ENCODE results near the gene MED27. TPM values are rescaled to one million over a fixed set of nuclear protein-coding genes. Genes with fewer than 3 reads are reported as not detected.

Gene MED27
- total RNA-seq, 1 experiment from 2014 or later = 38.4 TPM

GRCh38 chr9:131818089-131818488 is 261.6 kb downstream of the MED27 start:
- H3K27ac ChIP-seq (ENCODE audit: low read length) = no peak overlapping the region
- DNase-seq = no peak
- no peak overlapping the region for H2AFZ ChIP-seq (ENCODE audit: low read length)
- no peaks in the 10 kb centered on the region for H3F3A ChIP-seq (ENCODE audit: low read length, unreplicated experiment)
- H3K36me3 ChIP-seq (ENCODE audit: low read depth, low read length) = no peaks in the 10 kb centered on the region
- TF ChIP-seq EZH2phosphoT487 (IDR thresholded peaks at IDR 0.05; ENCODE audit: borderline replicate concordance, low read length) (no peak), CTCF (conservative IDR thresholded peaks at IDR 0.05; ENCODE audit: low read depth, low read length) (no peak), EZH2 (IDR thresholded peaks at IDR 0.05; ENCODE audit: low read length, unreplicated experiment) (no peak)
- H3K4me1 ChIP-seq (ENCODE audit: insufficient read depth, low read length) = peaks cover 3% of the 10 kb centered on the region; the same call in 1 of the 2 replicates
- no TSS peak for BruUV-seq (replicated peaks)
- no peak for ATAC-seq
- no peaks in the 10 kb centered on the region for H3K79me2 ChIP-seq (ENCODE audit: low read length)
- no peak overlapping the region for H3K9ac ChIP-seq (ENCODE audit: low read length)
- intact Hi-C loops (cut with micrococcal nuclease) = no loop called here
- H3K9me3 ChIP-seq (ENCODE audit: low read length) = no peaks in the 10 kb centered on the region
- no peak overlapping the region for H3K4me3 ChIP-seq (ENCODE audit: low read length)
- H3K27me3 ChIP-seq (ENCODE audit: low read length) = 0 out of 2 replicates have a peak, but pooled peaks cover 4% of the 10 kb centered on the region
- CTCF ChIA-PET = no interaction called here
- no peaks in the 10 kb centered on the region for H3K9me2 ChIP-seq (replicated peaks; ENCODE audit: low read length)
- no peak overlapping the region for H3K4me2 ChIP-seq (ENCODE audit: low read length)
- POLR2A ChIA-PET (ENCODE audit: unreplicated experiment) = no interaction called here
- H4K20me1 ChIP-seq (ENCODE audit: low read length) = no peaks in the 10 kb centered on the region

GRCh38 chr9:131817627-131818026 is 262.0 kb downstream of the MED27 start:
- Histone ChIP-seq H3K27me3 (ENCODE audit: low read length) (0 out of 2 replicates have a peak, but pooled peaks cover 4% of the 10 kb centered on the region), H3K9me3 (ENCODE audit: low read length) (no peaks in the 10 kb centered on the region), H3K4me1 (ENCODE audit: insufficient read depth, low read length) (peaks cover 8% of the 10 kb centered on the region), H4K20me1 (ENCODE audit: low read length) (no peaks in the 10 kb centered on the region), H3K4me3 (ENCODE audit: low read length) (no peak overlapping the region), H3K36me3 (ENCODE audit: low read depth, low read length) (no peaks in the 10 kb centered on the region), H3K4me2 (ENCODE audit: low read length) (no peak overlapping the region), H2AFZ (ENCODE audit: low read length) (no peak overlapping the region), H3F3A (ENCODE audit: low read length, unreplicated experiment) (no peaks in the 10 kb centered on the region), H3K9ac (ENCODE audit: low read length) (no peak overlapping the region), H3K27ac (ENCODE audit: low read length) (no peak overlapping the region), H3K79me2 (ENCODE audit: low read length) (no peaks in the 10 kb centered on the region), H3K9me2 (replicated peaks; ENCODE audit: low read length) (no peaks in the 10 kb centered on the region)
- DNase-seq (no peak), ATAC-seq (no peak)
- ChIA-PET POLR2A (ENCODE audit: unreplicated experiment) (no interaction called here), CTCF (no interaction called here)
- TF ChIP-seq CTCF (conservative IDR thresholded peaks at IDR 0.05; ENCODE audit: low read depth, low read length) (no peak), EZH2 (IDR thresholded peaks at IDR 0.05; ENCODE audit: low read length, unreplicated experiment) (no peak), EZH2phosphoT487 (IDR thresholded peaks at IDR 0.05; ENCODE audit: borderline replicate concordance, low read length) (no peak)
- intact Hi-C loops (cut with micrococcal nuclease) = no loop called here
- no TSS peak for BruUV-seq (replicated peaks)

GRCh38 chr9:131817073-131817472 is 262.6 kb downstream of the MED27 start:
- Histone ChIP-seq H2AFZ (ENCODE audit: low read length) (no peak overlapping the region), H3K9me2 (replicated peaks; ENCODE audit: low read length) (no peaks in the 10 kb centered on the region), H3K36me3 (ENCODE audit: low read depth, low read length) (no peaks in the 10 kb centered on the region), H3K79me2 (ENCODE audit: low read length) (no peaks in the 10 kb centered on the region), H3K27me3 (ENCODE audit: low read length) (0 out of 2 replicates have a peak, but pooled peaks cover 4% of the 10 kb centered on the region), H3K4me3 (ENCODE audit: low read length) (no peak overlapping the region), H3K9ac (ENCODE audit: low read length) (no peak overlapping the region), H3K4me1 (ENCODE audit: insufficient read depth, low read length) (peaks cover 10% of the 10 kb centered on the region), H4K20me1 (ENCODE audit: low read length) (no peaks in the 10 kb centered on the region), H3K27ac (ENCODE audit: low read length) (no peak overlapping the region), H3K4me2 (ENCODE audit: low read length) (no peak overlapping the region), H3F3A (ENCODE audit: low read length, unreplicated experiment) (no peaks in the 10 kb centered on the region), H3K9me3 (ENCODE audit: low read length) (no peaks in the 10 kb centered on the region)
- no peak for DNase-seq
- ChIA-PET POLR2A (ENCODE audit: unreplicated experiment) (no interaction called here), CTCF (no interaction called here)
- no TSS peak for BruUV-seq (replicated peaks)
- TF ChIP-seq CTCF (conservative IDR thresholded peaks at IDR 0.05; ENCODE audit: low read depth, low read length) (no peak), EZH2 (IDR thresholded peaks at IDR 0.05; ENCODE audit: low read length, unreplicated experiment) (no peak), EZH2phosphoT487 (IDR thresholded peaks at IDR 0.05; ENCODE audit: borderline replicate concordance, low read length) (no peak)
- no peak for ATAC-seq
- intact Hi-C loops (cut with micrococcal nuclease) = no loop called here
